Stimulated activated CD8-positive, alpha-beta memory T cell treated with anti-CD3 and anti-CD28 coated beads, Interleukin-7, amount 100 ng/mL, for 48 hours (primary cell): ENCODE results near the gene KCNQ1.

Experiments
- DNase-seq, 2 donors: peaks; one replicate each; pipeline ENCODE4 v3.0.0-alpha.2; 2020; ENCODE audit warnings: low read depth in 1 of 2; ENCODE audit errors: extremely low read depth in 1 of 2

Gene KCNQ1

DNA sequence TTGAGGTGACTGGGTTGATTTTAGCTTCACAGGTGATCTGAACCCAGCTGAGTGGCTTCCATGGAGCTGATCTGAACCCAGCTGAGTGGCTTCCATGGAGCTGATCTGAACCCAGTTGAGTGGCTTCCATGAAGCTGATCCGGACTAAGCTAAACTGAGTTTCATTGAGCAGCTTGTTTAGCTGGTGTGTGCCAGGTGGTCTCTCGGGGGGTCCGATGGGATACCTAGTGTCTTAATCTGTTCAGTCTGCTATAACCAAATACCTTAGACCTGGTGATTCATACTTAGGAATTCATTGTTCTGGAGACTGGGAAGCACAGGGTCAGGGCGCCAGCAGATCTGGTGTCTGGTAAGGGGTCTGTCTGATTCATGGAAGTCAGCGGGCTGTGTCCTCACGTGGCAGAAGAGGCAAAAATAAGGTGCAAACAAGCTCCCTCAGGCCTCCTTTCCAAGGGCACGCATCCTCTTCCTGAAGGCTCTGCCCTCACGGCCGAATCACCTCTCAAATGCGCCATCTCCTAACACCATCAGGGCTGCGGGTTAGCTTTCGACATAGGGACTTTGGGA lies 307.5 kb downstream of the KCNQ1 start:
- DNase-seq = no peak

DNA sequence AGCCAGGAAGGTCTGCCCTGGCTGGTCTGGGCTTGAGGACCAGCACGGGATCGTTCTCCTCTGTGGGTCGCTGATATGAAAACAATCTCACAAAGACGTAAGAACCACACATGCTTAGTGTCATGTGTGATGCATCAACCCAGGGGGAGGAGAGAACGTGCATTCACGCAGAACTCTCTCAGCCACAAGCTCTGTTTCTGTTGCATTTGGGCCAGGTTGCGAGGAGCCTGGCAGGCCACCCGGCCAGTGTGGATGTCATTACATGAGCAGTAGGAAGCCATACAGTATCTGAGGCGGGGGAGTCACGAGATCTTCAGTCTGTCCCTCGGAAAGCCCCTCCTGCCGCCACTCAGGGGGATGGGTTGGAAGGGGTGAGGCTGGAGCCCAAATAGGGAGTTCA lies 308.1 kb downstream of the KCNQ1 start:
- no peak for DNase-seq

DNA sequence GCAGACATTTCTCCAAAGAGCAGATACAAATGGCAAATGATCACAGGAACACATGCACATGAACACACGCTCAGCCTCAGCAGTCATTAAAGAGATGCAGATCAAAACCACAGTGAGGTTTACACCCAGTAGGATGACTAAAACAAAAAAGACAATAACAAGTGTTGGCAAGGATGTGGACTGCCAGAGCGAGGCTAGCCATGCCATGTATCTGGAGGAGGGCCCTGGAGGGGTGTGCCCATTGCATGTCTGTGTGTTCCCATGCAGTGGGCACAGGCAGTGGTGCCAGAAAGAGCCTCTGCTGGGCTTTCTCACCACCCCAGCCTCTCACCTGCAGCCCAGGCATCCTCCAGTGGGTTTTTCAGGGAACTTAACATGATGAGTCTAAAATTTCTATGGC lies 309.2 kb downstream of the KCNQ1 start:
- DNase-seq = no peak

DNA sequence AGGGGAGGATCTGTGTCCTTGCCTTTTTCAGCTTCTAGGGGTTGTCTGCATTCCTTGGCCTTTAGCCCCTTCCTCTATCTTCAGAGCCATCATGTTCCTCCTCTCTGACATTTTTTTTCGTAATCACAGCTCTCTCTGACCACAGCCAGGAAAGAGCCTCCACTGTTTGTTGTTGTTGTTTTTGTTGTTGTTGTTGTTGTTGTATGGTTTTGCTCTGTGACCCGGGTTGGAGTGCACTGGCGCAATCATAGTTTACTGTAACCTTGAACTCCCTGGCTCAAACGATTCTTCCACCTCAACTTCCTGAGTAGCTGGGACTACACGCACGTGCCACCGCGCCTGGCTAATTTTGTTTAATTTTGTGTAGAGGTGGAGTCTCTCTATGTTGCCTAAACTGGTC lies 310.3 kb downstream of the KCNQ1 start:
- DNase-seq = no peak

DNA sequence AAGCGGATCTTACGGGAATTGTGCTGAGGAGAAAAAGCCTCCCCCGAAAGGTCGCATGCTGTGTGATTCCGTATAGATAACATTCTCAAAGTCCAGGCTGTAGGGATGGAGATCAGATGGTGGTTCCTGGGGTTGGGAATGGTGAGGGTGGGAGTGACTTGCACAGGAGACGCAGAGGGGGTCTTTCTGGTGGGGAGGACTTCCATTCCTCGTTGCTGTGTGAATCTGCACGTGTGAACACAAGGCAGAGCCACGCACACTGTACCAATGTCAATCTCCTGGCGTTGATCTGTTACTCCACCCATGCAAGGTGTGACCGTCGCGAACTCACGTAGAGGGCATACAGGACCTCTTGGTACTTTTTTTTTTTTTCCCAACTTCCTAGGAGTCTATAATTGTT lies 313.9 kb downstream of the KCNQ1 start:
- DNase-seq = no peak

DNA sequence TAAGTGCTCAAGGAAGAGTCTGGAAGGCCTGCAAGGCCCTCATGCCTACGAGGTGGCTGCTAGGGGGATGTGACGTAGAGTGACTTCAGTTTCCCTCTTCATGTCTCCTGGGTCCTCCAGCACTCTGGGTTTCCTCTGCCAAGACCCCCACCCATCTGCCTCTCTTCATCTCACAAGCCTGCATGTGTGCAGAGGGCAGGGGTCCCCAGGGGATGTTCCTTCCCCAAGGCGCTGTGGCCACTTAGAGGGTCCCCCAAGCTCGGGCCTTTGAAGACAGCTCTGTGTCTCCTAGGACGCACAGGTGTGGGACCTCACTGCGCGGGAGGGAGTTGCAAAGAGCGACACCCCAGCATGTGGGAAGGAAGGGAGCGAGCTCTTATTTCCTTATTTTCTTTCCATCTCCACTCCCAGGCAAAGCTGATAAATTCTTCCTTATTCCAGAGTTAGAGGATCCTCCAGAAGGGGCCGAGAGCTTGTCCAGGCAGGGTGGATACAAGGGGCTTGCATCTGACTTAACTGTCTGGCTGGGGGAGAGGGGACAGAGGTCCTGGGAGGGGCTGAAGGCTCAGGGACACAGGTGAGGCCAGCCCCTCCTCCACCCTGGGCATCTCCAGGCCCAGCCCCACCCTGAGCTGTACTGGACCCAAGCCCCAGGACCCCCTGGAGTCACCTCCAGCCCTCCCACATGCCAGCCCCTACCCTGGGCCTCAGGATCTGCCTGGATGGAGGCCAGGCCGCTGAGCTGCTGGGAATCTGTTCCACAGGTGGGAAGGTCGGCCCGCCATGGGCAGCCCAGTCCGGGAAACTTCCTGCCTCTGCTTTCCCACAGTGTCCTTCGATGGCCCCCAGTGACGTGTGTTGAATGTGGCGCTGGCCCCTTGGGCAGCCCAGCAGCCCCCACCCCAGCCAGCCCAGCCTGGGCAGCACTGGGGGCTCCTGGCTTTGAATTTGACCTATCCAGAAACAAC lies 314.7 kb downstream of the KCNQ1 start:
- no peak for DNase-seq

DNA sequence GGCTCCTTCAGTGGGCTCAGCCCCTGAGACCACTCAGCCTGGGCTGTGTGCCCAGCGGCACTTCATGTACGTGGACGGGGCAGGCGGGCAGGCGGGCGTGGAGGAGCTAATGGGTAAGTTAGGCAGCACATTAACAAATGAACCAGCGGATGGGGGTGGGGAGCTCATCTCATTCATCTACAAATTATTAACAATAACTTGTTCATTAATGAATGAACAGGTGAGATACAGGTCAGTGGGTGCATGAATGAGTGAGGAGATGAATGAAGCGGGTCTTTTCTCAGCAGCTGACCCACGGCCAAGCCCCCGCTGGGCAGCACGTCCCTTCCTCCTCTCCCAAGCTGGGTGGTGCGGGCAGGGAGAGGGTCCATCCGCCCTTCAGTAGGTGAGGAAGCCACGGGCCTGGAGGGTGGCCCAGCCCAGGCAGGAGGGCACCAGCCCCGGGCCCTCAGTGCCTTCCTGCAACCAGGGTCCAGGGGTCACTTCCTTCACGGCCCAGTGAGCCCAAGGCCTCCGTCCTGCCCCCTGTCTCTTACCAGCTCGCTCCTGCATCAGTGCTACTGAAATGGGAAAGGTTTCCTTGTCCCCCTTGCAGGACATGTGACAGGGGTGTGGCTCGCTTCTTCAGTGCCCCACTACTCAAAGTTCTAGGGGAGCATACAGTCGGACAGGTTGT lies 315.5 kb downstream of the KCNQ1 start:
- no peak for DNase-seq

DNA sequence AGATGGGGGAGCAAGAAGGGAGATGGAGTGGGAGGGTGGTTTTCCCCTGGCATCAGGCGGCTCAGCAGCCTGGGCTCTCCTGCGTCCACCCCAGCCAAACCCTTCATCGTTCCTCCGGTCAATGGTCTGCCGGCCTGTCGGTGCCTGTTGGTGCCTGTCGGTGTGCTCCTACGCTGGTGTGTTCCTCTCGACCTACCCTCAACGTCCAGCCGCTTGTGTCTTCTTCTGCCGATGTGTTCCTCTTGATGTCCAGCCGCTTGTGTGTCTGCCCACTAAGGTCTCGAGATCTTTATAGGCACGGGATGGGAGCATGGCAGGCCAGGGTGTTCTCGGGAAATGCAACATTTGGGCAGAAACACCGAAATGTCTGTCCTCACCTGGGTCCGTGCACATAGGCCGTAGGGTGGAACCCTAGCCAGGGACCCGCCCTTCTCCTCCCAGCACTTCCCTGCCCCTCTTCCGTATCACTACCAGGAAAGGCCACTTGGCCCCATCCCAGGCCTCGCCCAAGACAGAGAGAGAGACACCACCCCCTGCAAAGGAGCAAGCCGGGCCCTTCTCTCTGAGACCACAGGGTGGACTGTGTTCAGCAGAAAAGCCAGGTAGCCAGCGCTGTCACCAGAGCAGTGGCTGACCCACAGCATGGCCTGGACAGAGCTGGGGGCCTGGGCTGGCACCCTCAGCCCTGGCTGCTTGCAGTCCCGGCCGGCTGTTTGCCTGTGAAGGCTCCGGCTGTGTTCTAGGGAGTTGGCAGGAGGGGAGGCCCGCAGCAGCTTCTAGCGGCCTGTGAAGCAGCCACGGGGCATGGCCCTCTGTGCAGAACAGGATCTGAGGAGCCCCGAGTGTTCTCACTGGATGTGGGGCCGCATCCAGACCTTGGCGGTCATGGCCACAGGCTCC lies 316.6 kb downstream of the KCNQ1 start:
- no peak for DNase-seq

DNA sequence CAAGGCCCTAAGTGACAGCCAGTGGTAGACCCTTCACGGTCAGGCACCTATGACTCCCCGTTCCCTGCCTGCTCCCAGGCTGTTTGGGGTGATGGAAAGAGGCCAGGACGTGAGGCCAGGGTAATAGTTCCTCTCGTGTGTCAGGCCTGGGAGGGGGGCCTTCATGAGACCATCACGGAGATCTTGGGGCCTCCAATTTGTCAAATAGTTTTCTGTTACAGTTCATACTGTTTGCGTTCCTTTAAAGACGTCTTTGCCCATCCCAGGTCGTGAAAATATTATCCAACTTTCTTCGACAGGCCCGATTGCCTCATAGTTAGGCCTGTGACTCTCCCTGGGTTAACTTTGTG lies 317.2 kb downstream of the KCNQ1 start:
- DNase-seq = no peak

DNA sequence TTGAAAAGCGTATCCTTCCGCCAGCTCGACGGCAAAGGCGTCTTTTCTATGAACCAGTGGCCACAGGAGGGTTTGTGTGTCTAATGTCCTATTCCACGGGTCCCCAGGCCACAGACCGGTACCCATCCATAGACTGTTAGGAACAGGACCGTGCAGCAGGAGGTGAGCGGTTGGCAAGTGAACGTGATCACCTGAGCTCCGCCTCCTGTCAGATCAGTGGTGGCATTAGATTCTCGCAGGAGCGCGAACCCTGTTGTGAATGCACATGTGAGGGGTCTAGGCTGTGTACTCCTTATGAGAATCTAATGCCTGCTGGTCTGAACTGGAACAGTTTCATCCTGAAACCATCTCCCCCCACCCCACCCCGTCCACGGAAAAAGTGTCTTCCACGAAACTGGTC lies 317.6 kb downstream of the KCNQ1 start:
- no peak for DNase-seq

DNA sequence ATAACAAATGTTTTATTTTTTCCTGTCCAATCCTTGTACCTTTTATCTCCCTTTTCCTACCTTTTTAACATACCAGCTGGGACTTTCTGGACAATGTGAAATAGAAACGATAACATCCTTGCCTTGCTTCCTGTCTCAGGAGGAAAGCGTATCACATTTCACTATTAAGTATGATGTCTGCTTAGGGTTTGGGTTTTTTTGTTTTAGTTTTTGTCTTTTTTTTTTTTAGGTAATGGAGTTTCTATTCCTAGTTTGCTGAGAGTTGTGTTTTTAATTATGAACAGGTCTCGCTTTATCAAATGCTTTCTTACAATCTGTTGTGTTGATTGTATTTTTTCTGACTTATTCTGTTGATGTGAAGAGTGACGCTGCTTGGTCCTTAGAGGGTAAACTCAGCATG lies 319.2 kb downstream of the KCNQ1 start:
- no peak for DNase-seq

DNA sequence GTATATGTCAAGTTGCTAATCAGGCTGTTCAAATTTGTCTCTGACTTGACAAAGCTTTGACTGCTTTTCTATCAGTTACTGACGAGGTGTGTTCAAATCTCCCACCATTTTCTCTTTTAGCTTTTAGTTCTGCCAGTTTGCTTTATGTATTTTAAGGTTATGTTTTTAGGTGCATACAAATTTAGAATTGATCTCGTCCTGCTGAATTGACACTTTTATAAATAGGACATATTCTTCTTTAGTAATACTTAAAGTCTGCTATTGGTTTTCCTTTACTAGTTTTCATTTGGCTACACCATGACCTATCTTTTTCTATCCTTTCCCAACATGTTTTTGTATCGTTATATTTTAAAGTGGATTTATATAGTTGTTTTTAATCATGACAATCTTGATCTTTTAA lies 320.7 kb downstream of the KCNQ1 start:
- no peak for DNase-seq

DNA sequence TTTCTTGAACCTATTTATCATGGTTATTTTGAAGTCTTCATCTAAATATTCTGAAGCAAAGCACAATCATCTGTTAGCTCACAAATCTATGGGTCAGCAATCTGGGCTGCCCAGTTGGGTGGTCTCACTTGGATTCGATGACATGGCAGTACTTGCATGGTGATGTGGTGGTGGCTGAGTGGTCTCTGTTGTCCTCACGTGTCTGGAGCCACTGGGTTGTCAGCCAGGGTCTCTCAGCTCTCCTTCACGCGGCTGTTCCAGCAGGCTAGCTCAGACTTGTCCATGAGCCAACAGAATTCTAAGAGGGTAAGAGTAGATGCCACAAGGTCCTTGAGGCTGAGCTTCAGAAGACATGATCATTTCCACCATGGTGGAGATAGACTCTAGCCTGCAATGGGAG lies 321.4 kb downstream of the KCNQ1 start:
- no peak for DNase-seq

DNA sequence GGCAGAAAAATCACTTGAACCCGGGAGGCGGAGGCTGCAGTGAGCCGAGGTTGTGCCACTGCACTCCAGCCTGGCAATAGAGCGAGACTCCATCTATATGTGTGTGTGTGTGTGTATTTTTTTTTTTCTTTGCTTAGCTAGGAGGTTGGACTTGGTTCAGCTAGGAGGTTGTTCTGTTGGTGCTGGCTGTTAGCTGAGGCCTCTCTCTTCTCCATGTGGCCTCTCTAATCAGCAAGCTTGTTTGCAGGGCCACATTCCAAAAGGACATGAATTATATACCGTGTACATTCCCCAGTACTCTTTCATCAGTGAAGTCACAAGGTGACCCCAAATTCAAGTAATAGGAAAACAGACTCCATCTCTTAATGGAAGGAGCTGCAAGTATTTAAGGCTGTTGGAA lies 322.3 kb downstream of the KCNQ1 start:
- DNase-seq = no peak

DNA sequence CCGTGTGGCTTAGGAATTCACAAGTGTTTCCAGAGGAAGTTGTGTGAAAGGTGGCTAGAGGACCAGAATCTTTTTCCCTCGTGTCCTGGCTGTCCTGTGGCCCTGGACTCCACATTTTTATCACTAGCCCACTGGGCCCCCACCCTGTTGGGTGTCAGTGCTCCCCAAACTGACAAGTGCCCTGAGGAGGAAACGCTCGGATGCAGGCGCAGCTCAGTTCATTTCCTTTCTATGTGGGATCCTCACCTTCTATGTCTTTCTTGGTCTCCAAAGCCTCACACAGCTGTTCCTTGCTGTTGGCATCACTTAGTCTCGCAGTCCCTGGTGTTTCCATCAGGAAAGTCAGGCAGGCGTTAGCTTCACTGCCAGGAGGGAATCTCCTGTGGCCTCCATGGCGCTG lies 323.0 kb downstream of the KCNQ1 start:
- DNase-seq = no peak

DNA sequence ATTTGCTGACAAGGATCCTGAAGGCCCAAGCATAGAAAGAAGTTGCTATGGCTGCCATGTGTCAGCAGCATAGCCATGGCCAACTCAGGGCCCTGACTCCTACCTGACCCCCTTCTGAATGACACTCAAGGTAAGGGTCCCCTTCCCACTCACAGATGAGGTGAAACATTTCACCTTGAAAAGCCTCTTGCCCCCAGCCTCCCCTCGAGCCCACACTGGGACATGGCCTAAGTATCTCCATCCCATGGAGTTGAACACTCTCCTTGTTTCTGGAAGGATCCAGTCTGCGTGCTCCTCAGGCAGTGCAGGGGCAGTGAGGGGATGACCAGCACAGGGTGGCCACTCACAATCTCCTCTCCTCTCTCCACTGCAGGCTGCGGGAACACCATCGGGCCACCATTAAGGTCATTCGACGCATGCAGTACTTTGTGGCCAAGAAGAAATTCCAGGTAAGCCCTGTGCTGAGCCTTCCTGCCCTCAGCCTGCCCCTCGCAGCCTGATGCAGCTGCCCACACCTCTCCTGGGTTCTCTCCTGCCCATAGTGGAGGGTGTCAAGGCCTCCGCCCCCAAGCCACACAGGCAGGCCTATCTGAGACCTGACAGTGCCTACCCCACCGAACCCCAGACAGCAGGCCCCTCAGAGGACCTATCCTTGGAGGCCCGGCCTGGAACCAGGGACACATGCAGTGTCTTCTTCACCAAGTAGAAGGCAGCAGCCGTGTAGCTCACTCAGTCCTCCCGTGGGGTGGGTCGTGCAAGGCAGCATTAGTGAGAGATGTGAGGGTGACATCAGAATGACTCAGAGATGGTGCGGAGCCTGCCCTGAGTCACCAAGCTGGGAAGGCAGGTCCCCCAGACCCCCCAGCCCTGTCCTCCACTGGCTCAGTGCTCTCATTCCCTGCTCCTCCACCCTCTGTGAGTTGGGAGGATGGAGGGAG lies 323.9 kb downstream of the KCNQ1 start:
- peak in 1 of 2 donors; percentile 44 for DNase-seq

DNA sequence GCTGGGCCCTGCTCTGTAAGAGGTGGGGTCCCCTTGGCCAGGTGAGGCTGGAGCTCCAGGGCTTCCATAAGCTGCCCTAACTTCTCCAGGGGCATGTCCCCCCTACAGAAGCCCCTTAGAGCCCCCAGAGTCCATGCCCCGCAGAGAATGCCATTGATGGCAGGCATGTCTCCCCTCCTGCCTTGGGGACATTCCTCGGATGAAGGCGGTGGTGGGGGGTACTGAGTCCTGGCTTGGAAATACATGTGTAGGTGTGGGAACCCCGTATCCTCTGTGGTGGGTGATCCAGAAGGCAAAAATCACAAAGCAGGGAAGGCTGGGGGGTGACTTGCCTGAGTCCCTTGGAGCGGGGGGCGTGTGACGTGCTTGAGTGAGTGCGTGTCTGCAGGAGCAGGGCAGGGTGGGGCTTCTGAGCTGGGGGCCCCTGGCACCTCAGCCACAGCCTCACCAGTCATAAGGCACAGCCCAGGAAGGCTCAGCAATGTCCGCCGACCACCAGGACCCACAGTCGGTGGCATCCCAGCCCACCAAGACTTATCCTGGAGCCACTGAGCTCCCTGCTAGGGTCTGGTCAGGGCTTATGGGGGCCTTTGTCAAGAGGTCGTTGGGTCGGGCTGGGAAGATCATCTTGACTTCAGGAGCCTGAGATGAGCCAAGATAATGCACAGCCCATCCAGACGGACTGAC lies 324.7 kb downstream of the KCNQ1 start:
- DNase-seq = no peak

DNA sequence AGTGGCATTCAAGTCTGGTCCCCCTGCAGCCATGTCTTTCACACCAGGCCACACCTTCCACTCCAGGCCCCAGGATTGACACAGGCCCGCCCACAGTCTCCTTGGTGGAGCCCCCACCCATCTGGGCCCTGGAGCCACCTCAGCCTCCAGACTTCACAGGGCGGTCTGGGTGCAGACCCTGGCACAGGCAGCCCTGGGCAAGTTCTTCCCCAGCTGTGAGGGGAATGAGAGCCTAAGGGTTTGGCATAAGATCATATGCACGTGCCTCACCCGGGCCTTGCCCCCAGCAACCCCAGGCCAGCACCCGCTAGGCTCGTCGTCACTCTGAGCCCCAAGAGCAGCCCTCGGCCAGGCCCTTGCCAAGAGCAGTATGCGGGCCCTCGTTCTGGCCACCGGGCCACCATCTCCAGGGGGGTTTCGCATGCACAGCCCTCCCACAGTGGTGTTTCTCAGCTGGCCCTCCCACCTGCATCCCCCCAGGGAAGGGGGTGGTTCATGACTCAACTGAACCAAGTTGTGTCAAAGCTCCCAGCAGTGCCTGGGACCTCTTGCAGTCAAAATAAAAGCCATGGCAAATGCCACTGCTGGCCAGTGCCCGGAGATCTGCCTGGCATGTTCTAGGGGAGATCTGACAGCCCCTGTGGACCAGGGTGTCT lies 325.4 kb downstream of the KCNQ1 start:
- no peak for DNase-seq

DNA sequence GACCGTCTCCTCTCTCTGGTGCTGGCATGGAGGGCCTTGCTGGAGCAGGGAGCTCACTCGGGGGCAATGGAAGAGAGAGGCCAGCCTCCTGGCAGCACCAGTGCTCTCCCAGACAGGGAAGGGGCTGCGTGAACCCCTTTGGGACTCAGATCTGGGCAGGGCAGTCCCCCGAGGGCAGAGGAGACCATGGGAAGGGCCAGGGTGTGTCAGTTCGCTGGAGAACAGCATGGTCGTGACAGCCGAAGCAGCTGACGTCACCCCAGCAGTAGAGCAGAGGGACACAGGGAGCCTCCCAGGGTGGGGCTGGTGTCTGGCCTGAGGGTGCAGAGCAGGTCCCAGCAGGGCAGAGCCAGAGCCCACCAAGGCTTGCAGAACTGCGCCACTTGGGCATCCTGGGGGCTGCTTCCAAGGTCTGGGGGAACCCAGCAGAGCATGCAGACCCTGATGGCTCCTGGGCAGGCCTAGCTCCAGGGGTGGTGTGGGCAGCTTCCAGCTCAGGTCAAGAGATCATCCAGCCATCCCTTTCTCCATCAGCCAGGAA lies 326.0 kb downstream of the KCNQ1 start:
- DNase-seq = no peak
